Transverse colon (tissue), 3 donors: ENCODE measurements around the gene MAPK14.

Experiments
- POLR2A ChIP-seq: fragments of 450-650 bp; IDR thresholded peaks from one replicate; pipeline ENCODE4 v1.6.1; 2016; ENCODE audit warnings: antibody characterized with exemption, mild to moderate bottlenecking, moderate library complexity
- TF ChIP-seq, protein P1 (sequence below), 5 experiments: fragments of 200-600 bp in 3 of 5; fragments of 450-650 bp in 2 of 5; sonication (generic) in 3 of 5; IDR thresholded peaks; 1 replicate in 2 of 5; 2 replicates in 3 of 5; pipeline ENCODE4 v1.5.1; 2016 to 2017; ENCODE audit warnings: antibody characterized with exemption in 5 of 5, inconsistent platforms in 3 of 5, mild to moderate bottlenecking in 2 of 5, moderate library complexity in 1 of 5

DNA sequence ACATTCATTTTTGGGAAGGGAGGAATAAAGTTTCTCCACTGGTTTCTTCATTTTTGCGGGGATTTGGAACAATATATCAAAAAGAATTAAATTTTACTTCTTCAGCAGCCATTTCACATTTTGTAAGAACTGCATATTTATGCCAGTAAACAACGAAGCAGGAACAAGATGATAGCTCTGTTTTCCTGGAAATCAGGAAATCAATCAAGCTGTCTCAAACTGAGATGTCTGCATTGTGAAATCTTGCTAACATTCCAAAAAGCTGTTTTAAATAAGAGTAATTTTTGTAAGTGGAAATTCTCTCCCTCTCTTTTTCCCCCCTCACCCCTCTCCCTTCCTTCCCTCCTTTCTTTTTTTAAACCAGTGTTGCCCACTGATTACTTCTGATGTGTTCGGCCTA, 122.7 kb downstream of the MAPK14 start:
- TF ChIP-seq, protein P1, sequence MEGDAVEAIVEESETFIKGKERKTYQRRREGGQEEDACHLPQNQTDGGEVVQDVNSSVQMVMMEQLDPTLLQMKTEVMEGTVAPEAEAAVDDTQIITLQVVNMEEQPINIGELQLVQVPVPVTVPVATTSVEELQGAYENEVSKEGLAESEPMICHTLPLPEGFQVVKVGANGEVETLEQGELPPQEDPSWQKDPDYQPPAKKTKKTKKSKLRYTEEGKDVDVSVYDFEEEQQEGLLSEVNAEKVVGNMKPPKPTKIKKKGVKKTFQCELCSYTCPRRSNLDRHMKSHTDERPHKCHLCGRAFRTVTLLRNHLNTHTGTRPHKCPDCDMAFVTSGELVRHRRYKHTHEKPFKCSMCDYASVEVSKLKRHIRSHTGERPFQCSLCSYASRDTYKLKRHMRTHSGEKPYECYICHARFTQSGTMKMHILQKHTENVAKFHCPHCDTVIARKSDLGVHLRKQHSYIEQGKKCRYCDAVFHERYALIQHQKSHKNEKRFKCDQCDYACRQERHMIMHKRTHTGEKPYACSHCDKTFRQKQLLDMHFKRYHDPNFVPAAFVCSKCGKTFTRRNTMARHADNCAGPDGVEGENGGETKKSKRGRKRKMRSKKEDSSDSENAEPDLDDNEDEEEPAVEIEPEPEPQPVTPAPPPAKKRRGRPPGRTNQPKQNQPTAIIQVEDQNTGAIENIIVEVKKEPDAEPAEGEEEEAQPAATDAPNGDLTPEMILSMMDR (IDR thresholded peaks at IDR 0.05): no peak
- no peak for TF ChIP-seq POLR2A
